ENCODE results near the gene ACAD8.

Gene ACAD8

DNA sequence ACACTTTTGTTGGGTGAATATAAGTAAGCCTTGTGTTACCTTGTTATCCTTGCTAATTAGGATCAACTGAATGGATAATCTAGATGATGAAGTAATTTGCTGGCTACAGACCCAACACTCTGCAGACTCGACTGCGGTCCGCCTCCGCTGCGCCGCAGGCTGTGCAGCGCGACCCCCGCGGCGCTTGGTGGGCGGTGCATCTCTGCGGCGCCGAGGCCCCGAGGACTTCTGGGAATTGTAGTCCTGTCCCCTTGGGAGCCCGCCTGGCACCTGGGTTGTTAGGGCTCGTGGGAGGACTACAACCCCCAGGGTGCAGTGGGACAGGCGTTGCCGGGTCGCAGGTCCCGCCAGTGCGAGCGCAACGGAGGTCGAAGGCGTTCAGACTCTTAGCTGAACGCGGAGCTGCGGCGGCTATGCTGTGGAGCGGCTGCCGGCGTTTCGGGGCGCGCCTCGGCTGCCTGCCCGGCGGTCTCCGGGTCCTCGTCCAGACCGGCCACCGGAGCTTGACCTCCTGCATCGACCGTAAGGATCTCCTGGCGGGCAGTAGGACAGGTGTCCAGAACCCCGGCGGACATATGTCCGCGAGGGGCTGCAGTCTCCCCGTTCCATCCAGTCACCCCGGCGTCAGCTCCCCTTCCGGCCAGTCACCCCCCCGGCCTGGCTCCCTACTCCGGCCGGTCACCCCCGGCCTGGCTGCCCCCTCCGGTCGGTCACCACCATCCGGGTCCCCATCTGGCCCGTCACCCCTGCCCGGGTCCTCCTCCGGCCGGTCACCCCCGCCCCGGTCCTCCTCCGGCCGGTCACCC, at the start of gene ACAD8, which contains the start of gene THYN1:
ACAD8 (plus strand) TSS at position 381 of the 806 bp plus-strand sequence; CDS start at position 414, 33 bp downstream.
THYN1 (minus strand) TSS at position 165 of the 806 bp plus-strand sequence. CDS start 470 bp downstream, outside the sequence.
- Histone ChIP-seq H3K27ac (ENCODE audit: low read length) (no peak within 1 kb of the TSS), H3K4me3 (ENCODE audit: low read length) (peak within 1 kb of the TSS; percentile 84; the same call in 1 of the 2 replicates), H3K4me1 (ENCODE audit: control insufficient read depth, insufficient read depth, low read length) (no peaks in the 10 kb centered on the region; the same call in 1 of the 2 replicates), H3K27me3 (ENCODE audit: control insufficient read depth, insufficient read depth, low read length) (no peaks in the 10 kb centered on the region), H3K9me3 (ENCODE audit: control insufficient read depth, insufficient read depth, low read length) (no peaks in the 10 kb centered on the region), H3K36me3 (ENCODE audit: control insufficient read depth, insufficient read depth, low read length) (peaks cover under 1% of the 10 kb centered on the region; the same call in 1 of the 2 replicates)
- WGBS (ENCODE audit: insufficient coverage, insufficient read length): no CpG with 5 or more reads among the region's 70 CpGs
- peak; percentile 97 for DNase-seq (ENCODE audit: low read depth, low spot score)

DNA sequence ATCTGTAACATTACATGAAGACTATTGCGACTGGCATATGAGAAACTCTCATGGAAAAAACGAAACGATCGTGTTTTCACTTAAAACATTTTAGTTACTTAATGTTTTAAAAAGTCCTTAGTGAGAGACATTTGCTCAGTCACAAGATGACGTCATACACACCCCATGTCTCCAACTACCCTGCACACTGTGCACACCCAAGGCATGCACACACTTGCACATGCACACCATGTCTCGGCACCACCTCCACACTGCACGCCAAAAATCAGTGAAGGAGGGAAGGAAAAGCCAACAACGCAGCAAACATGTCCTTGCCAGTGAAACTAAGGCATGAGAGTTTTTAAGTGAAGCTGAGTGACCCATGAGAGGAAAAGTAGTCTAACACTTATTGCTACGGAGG, 47.6 kb upstream of the ACAD8 start:
- Histone ChIP-seq H3K9me3 (ENCODE audit: control insufficient read depth, insufficient read depth, low read length) (no peaks in the 10 kb centered on the region), H3K4me3 (ENCODE audit: low read length) (no peak overlapping the region), H3K27me3 (ENCODE audit: control insufficient read depth, insufficient read depth, low read length) (no peaks in the 10 kb centered on the region), H3K4me1 (ENCODE audit: control insufficient read depth, insufficient read depth, low read length) (no peaks in the 10 kb centered on the region), H3K27ac (ENCODE audit: low read length) (no peak overlapping the region), H3K36me3 (ENCODE audit: control insufficient read depth, insufficient read depth, low read length) (peaks cover 18% of the 10 kb centered on the region; the same call in 1 of the 2 replicates)
- DNase-seq (ENCODE audit: low read depth, low spot score): no peak
- WGBS (ENCODE audit: insufficient coverage, insufficient read length): no CpG with 5 or more reads among the region's 9 CpGs

DNA sequence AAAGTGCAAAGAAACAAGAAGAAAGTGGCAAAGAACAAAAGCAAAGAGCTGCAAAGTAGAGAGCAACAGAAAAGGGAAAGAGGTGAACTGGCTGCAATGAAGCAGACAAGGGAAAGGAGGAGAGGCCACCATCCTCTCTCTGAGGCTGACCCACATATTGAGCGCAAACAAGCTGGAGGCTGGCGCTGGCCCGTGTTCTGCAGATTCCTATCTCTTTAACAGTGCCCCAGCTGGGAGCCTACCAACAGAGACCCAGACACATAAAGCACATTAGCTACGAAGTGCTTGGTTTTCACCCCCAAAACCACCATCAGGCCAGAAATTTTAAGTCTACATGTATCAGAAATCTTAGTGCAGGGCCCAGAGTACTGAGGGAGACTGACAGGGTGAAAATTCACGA, 47.2 kb upstream of the ACAD8 start:
- Histone ChIP-seq H3K9me3 (ENCODE audit: control insufficient read depth, insufficient read depth, low read length) (no peaks in the 10 kb centered on the region), H3K36me3 (ENCODE audit: control insufficient read depth, insufficient read depth, low read length) (peaks cover 18% of the 10 kb centered on the region; the same call in 1 of the 2 replicates), H3K27me3 (ENCODE audit: control insufficient read depth, insufficient read depth, low read length) (no peaks in the 10 kb centered on the region), H3K4me3 (ENCODE audit: low read length) (no peak overlapping the region), H3K4me1 (ENCODE audit: control insufficient read depth, insufficient read depth, low read length) (no peaks in the 10 kb centered on the region), H3K27ac (ENCODE audit: low read length) (no peak overlapping the region)
- DNase-seq (ENCODE audit: low read depth, low spot score): no peak
- WGBS (ENCODE audit: insufficient coverage, insufficient read length): no CpG with 5 or more reads among the region's 5 CpGs

DNA sequence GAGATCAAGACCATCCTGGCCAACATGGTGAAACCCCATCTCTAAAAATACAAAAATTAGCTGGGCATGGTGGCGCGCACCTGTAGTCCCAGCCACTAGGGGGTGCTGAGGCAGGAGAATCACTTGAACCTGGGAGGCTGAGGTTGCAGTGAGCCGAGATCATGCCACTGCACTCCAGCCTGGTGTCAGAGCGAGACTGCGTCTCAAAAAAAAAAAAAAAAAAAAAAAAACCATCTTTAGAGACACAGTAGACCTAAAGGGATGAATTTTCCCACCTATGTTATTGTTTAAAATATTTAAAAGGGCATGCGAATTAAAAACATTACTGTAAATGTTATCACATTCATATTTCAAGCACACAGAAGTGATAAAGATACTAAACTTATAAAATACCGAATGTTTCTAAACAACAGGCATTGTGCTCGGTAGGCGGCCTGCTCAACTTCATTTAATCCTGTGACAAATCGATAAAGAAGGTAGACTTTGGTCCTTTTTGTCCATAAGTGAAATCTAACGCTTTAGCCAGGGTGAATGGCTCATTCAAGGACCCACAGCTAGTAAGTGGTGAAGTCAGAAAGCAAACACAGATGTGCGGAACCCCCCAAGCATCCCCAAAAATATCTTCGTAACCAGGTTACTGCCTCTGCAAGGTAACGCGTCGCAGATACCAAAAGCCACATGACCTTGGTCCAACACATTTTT, 45.7 kb upstream of the ACAD8 start:
- no peaks in the 10 kb centered on the region for H3K27me3 ChIP-seq (ENCODE audit: control insufficient read depth, insufficient read depth, low read length)
- DNase-seq (ENCODE audit: low read depth, low spot score): no peak
- H3K9me3 ChIP-seq (ENCODE audit: control insufficient read depth, insufficient read depth, low read length): no peaks in the 10 kb centered on the region
- no peak overlapping the region for H3K27ac ChIP-seq (ENCODE audit: low read length)
- no peaks in the 10 kb centered on the region for H3K4me1 ChIP-seq (ENCODE audit: control insufficient read depth, insufficient read depth, low read length)
- peaks cover 16% of the 10 kb centered on the region; the same call in 1 of the 2 replicates for H3K36me3 ChIP-seq (ENCODE audit: control insufficient read depth, insufficient read depth, low read length)
- no CpG with 5 or more reads among the region's 16 CpGs for WGBS (ENCODE audit: insufficient coverage, insufficient read length)
- H3K4me3 ChIP-seq (ENCODE audit: low read length): no peak overlapping the region

DNA sequence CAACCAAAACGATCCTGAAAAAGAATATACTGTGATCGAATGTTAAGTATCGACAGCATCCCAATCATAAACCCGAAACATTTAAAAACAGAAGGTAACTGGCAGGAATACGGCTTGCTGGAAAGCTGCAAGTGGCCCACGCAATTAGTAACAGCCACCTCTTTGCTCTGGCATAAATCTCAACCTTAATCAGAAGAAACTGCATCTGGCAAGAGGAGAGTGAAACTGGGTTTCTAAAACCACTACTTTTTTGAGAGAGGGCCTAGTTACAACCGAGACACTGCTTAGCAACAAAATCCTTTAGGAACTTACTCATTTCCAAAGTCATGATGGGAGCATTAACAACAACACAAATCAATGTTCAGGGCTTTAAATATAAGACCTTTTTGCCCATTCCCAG, 37.5 kb upstream of the ACAD8 start:
- no CpG with 5 or more reads among the region's 7 CpGs for WGBS (ENCODE audit: insufficient coverage, insufficient read length)
- H3K27ac ChIP-seq (ENCODE audit: low read length): no peak overlapping the region
- DNase-seq (ENCODE audit: low read depth, low spot score): no peak
- H3K36me3 ChIP-seq (ENCODE audit: control insufficient read depth, insufficient read depth, low read length): peaks cover 6% of the 10 kb centered on the region; the same call in 1 of the 2 replicates
- no peaks in the 10 kb centered on the region for H3K9me3 ChIP-seq (ENCODE audit: control insufficient read depth, insufficient read depth, low read length)
- no peak overlapping the region for H3K4me3 ChIP-seq (ENCODE audit: low read length)
- no peaks in the 10 kb centered on the region for H3K4me1 ChIP-seq (ENCODE audit: control insufficient read depth, insufficient read depth, low read length)
- H3K27me3 ChIP-seq (ENCODE audit: control insufficient read depth, insufficient read depth, low read length): no peaks in the 10 kb centered on the region

DNA sequence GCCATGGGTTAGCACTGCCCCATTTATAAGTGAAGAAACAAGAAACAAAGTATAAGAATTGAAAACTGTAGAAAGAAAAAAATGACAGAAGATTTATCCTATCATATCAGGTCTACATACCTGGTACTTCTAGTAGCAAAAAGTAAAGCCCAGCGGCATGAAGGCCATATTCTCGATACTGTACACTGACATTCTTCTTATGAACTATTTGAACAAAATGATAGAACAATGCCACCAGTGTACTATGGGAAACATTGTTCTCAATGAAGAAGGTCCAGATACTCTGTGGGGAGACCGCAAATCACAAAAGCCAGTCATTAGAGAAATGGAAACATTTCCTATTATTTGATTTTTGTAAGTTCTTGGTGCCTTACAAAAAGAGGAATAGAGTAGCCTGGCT, 36.6 kb upstream of the ACAD8 start:
- Histone ChIP-seq H3K36me3 (ENCODE audit: control insufficient read depth, insufficient read depth, low read length) (peaks cover 6% of the 10 kb centered on the region; the same call in 1 of the 2 replicates), H3K4me1 (ENCODE audit: control insufficient read depth, insufficient read depth, low read length) (no peaks in the 10 kb centered on the region)

DNA sequence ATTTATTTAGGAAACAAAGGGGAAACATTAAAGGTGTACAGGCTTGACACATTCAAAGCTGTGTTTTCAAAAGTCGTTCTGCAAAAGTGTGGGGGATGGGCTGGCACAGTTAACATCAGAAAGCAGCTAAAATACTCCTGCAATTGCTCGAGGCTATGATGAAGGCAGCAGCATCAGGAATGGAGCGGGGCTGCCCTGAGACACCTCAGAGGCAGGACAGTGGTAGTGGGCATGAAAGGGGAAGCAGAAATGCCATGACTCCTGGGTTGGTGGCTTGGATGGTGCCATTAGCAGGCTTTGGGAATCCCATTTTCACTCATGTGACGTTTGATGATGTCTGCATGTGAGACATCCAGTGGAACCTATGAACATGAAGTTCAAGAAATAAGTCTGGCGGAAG, 30.2 kb upstream of the ACAD8 start:
- H3K27ac ChIP-seq (ENCODE audit: low read length): no peak overlapping the region
- no peaks in the 10 kb centered on the region; the same call in 1 of the 2 replicates for H3K4me1 ChIP-seq (ENCODE audit: control insufficient read depth, insufficient read depth, low read length)
- peaks cover under 1% of the 10 kb centered on the region; the same call in 1 of the 2 replicates for H3K36me3 ChIP-seq (ENCODE audit: control insufficient read depth, insufficient read depth, low read length)
- WGBS (ENCODE audit: insufficient coverage, insufficient read length): no CpG with 5 or more reads among the region's 5 CpGs
- no peaks in the 10 kb centered on the region for H3K9me3 ChIP-seq (ENCODE audit: control insufficient read depth, insufficient read depth, low read length)
- H3K27me3 ChIP-seq (ENCODE audit: control insufficient read depth, insufficient read depth, low read length): no peaks in the 10 kb centered on the region
- H3K4me3 ChIP-seq (ENCODE audit: low read length): peak overlapping the region; percentile 89; the same call in 1 of the 2 replicates
- no peak for DNase-seq (ENCODE audit: low read depth, low spot score)

More for the DNA sequence above, 36.6 kb upstream of the ACAD8 start:
- Histone ChIP-seq H3K27ac (ENCODE audit: low read length) (no peak overlapping the region), H3K4me3 (ENCODE audit: low read length) (no peak overlapping the region), H3K27me3 (ENCODE audit: control insufficient read depth, insufficient read depth, low read length) (no peaks in the 10 kb centered on the region), H3K9me3 (ENCODE audit: control insufficient read depth, insufficient read depth, low read length) (no peaks in the 10 kb centered on the region)
- no CpG with 5 or more reads among the region's 3 CpGs for whole genome bisulfite sequencing (ENCODE audit: insufficient coverage, insufficient read length)
- no peak for DNase-seq (ENCODE audit: low read depth, low spot score)

DNA sequence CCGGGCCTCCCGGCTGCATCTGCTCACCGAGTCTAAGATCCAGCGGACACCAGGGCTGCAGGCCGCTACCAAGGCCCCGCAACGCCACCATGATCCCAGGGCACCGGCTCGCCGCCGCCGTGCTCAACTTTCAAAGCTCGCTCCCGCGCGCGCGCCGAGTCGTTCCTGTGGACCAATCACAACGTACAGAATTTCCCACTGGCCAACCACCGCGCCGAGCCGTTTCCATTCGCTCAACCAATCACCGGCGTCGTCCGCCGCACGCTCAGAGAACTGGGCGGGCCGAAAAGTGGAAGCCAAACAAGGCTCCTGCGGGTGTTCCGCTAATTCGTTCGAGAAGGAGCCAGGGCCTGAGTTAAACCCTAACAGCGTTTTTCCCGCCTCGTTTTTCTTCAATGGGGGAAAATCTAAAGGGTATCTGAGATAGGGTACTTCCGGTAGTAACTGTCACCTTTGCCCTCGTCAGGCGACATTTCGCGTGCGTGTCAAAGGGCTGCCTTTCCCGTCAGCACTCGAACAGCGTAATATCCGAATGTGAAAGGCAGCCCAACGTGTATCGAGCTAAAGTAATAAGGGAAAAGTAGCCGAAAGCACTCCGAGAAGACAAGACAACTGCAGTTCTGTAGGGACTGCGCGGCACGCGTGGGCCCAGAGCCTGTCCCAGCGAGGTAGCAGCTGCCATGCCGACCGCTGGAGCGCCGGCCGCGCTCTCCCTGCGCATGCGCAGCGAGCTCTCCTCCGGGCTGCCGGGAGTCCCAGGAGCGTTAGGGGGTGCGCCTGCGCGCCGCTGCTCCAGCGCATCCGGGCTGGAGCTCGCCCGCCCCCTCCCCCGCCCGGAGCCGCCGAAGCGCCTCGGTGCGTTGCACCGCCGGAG, 29.3 kb upstream of the ACAD8 start, which contains the start of the genes NCAPD3 and VPS26B:
NCAPD3 (minus strand) TSS at position 132 of the 874 bp plus-strand sequence; CDS start at position 91, 41 bp downstream.
VPS26B (plus strand) TSS at position 836 of the 874 bp plus-strand sequence. CDS start 452 bp downstream, outside the sequence.
- peak within 1 kb of the TSS; percentile 89 for H3K4me3 ChIP-seq (ENCODE audit: low read length)
- no peaks in the 10 kb centered on the region for H3K36me3 ChIP-seq (ENCODE audit: control insufficient read depth, insufficient read depth, low read length)
- peak; percentile 93 for DNase-seq (ENCODE audit: low read depth, low spot score)
- H3K4me1 ChIP-seq (ENCODE audit: control insufficient read depth, insufficient read depth, low read length): no peaks in the 10 kb centered on the region; the same call in 1 of the 2 replicates
- H3K9me3 ChIP-seq (ENCODE audit: control insufficient read depth, insufficient read depth, low read length): no peaks in the 10 kb centered on the region
- H3K27ac ChIP-seq (ENCODE audit: low read length): no peak within 1 kb of the TSS
- H3K27me3 ChIP-seq (ENCODE audit: control insufficient read depth, insufficient read depth, low read length): no peaks in the 10 kb centered on the region
- WGBS (ENCODE audit: insufficient coverage, insufficient read length): no CpG with 5 or more reads among the region's 89 CpGs

DNA sequence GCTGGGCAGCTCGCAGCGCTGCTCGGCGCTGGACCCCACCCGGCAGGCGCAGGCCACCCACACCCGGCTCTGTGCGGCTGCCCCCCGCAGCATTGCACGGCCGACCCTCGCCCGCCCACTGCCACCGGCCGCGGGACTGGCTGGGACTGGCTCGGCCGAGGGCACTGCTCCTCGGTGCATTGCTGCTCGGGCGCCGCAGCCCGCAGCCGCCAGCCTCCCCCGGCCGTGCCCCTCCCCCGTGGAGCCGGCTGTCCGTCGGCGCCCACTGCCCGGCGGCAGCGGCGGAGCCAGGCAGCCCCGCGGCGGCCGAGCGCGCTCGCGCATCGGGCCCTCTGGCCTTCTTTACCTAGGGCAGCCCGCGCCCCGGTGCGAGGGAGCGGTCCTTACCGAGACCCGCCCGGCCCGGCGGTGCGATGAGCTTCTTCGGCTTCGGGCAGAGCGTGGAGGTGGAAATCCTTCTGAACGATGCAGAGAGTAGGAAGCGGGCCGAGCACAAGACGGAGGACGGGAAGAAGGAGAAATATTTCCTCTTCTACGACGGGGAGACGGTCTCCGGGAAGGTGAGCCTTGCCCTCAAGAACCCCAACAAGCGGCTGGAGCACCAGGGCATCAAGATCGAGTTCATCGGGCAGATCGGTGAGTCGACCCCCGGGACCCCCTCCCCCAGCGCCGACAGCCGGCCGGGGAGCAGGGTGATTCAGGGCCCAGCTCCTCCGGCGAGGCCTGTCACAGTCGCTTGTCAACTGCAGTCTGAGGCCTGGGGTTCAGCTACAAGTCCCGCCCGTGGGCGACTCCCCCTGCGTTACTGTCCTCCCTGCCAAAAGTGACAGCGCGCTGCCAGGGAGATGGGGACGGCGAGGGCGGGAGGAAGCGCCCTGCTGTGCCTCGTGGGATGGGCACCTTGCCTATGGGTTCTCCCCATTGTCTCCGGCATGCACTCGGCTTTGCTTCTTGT, 28.4 kb upstream of the ACAD8 start:
- peak overlapping the region; percentile 89 for H3K4me3 ChIP-seq (ENCODE audit: low read length)
- H3K27ac ChIP-seq (ENCODE audit: low read length): no peak overlapping the region
- no peaks in the 10 kb centered on the region; the same call in 1 of the 2 replicates for H3K4me1 ChIP-seq (ENCODE audit: control insufficient read depth, insufficient read depth, low read length)
- H3K27me3 ChIP-seq (ENCODE audit: control insufficient read depth, insufficient read depth, low read length): no peaks in the 10 kb centered on the region
- DNase-seq (ENCODE audit: low read depth, low spot score): no peak
- no peaks in the 10 kb centered on the region for H3K36me3 ChIP-seq (ENCODE audit: control insufficient read depth, insufficient read depth, low read length)
- no peaks in the 10 kb centered on the region for H3K9me3 ChIP-seq (ENCODE audit: control insufficient read depth, insufficient read depth, low read length)
- no CpG with 5 or more reads among the region's 93 CpGs for WGBS (ENCODE audit: insufficient coverage, insufficient read length)
